K562 (cell line): ENCODE data around the gene MIXL1.
"Not testable (repeated sequence)": the region's sequence is repeated elsewhere in the genome, so short reads cannot be mapped to it uniquely, and the experiment has no call there.

ENCODE experiments used
- EZH2 ChIP-seq: IDR thresholded peaks from 2 replicates; pipeline ENCODE4 v1.6.1; 2012; ENCODE audit warnings: low read depth, mild to moderate bottlenecking, inconsistent platforms, low read length, borderline replicate concordance
- FOXA1 ChIP-seq: fragments of 450-650 bp; IDR thresholded peaks from 2 replicates; pipeline ENCODE4 v1.6.1; 2016; ENCODE audit warnings: mild to moderate bottlenecking, borderline replicate concordance
- KDM1A ChIP-seq, 2 experiments: fragments of 450-650 bp; IDR thresholded peaks; 2 replicates each; pipeline ENCODE4 v1.6.1; 2016; ENCODE audit warnings: mild to moderate bottlenecking in 2 of 2
- MAX ChIP-seq: sonication (generic); formaldehyde crosslinking; IDR thresholded peaks from 2 replicates; pipeline ENCODE4 v1.9.0; 2022; ENCODE audit warnings: mild to moderate bottlenecking, missing genetic modification reagents
- NFE2 ChIP-seq: IDR thresholded peaks from 2 replicates; pipeline ENCODE4 v1.6.1; 2014; ENCODE audit warnings: antibody characterized with exemption, low read depth
- REST ChIP-seq, 2 experiments: fragments of 450-650 bp; formaldehyde crosslinking in 1 of 2; IDR thresholded peaks; 2 replicates each; pipeline versions ENCODE4 v1.4.0 to v1.6.1; 2014 to 2020; ENCODE audit warnings: mild to moderate bottlenecking in 2 of 2, borderline replicate concordance in 1 of 2, low read depth in 1 of 2
- SETDB1 ChIP-seq: IDR thresholded peaks from one replicate; pipeline ENCODE4 v1.6.1; 2012; ENCODE audit warnings: low read length, control low read depth, inconsistent platforms
- SP1 ChIP-seq: sonication (generic); formaldehyde crosslinking; IDR thresholded peaks from 2 replicates; pipeline ENCODE4 v1.8.1; 2022; ENCODE audit warnings: mild to moderate bottlenecking, missing genetic modification reagents
- TF ChIP-seq, protein P1 (sequence below): fragments of 450-650 bp; formaldehyde crosslinking; IDR thresholded peaks from 2 replicates; pipeline ENCODE4 v1.4.0; 2022; ENCODE audit warnings: mild to moderate bottlenecking, moderate library complexity

DNA sequence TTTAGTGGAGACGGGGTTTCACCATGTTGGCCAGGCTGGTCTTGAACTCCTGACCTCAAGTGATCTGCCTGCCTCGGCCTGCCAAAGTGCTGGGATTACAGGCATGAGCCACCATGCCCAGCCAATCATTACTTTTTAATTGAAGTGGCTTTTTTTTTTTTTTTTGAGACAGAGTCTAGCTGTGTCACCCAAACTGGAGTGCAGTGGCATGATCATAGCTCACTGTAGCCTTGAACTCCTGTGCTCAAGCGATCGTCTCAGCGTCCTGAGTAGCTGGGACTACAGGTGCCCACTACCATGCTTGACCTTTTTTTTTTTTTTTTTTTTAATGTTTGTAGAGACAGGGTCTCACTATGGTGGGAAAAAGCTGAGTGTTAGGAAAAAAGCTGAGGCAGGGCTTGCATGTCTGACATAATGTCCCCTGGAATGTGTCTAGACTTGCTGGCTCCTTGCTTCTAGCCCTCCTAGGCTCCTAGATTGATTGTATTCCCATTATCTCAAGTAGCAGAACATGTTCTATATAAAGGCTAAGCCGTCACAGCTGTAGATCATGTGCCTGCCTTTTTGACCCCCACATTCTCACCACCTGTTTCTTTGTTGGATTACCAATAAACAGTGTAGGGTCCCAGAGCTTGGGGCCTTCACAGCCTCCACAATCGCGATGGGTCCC, 48.9 kb downstream of the MIXL1 start:
- not testable (repeated sequence) for TF ChIP-seq KDM1A (IDR thresholded peaks at IDR 0.05); SP1; SETDB1; FOXA1; MAX (CRISPR knock-in tag); EZH2; REST (IDR thresholded peaks at IDR 0.05; ENCODE audit: borderline replicate concordance); REST (CRISPR knock-in tag; IDR thresholded peaks at IDR 0.05; ENCODE audit: low read depth); NFE2
- TF ChIP-seq, protein P1, sequence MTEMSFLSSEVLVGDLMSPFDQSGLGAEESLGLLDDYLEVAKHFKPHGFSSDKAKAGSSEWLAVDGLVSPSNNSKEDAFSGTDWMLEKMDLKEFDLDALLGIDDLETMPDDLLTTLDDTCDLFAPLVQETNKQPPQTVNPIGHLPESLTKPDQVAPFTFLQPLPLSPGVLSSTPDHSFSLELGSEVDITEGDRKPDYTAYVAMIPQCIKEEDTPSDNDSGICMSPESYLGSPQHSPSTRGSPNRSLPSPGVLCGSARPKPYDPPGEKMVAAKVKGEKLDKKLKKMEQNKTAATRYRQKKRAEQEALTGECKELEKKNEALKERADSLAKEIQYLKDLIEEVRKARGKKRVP (CRISPR knock-in tag): not testable (repeated sequence)
